Esophagus squamous epithelium (tissue), 4 donors: ENCODE measurements around the gene EEF1A2.

ENCODE experiments used
- POLR2A ChIP-seq, 4 donors: fragments of 450-650 bp; IDR thresholded peaks; one replicate each; pipeline ENCODE4 v1.6.1; 2017; ENCODE audit warnings: antibody characterized with exemption in 4 of 4, mild to moderate bottlenecking in 4 of 4, moderate library complexity in 3 of 4
- TF ChIP-seq, protein P1 (sequence below), 6 experiments: fragments of 450-650 bp in 4 of 6; fragments of 200-600 bp in 2 of 6; sonication (generic) in 2 of 6; IDR thresholded peaks; one replicate each; pipeline ENCODE4 v1.5.1; 2016 to 2019; ENCODE audit warnings: antibody characterized with exemption in 6 of 6, mild to moderate bottlenecking in 4 of 6, moderate library complexity in 4 of 6

GRCh38 chr20:63452341-63452740, 46.5 kb downstream of the EEF1A2 start:
- TF ChIP-seq, protein P1, sequence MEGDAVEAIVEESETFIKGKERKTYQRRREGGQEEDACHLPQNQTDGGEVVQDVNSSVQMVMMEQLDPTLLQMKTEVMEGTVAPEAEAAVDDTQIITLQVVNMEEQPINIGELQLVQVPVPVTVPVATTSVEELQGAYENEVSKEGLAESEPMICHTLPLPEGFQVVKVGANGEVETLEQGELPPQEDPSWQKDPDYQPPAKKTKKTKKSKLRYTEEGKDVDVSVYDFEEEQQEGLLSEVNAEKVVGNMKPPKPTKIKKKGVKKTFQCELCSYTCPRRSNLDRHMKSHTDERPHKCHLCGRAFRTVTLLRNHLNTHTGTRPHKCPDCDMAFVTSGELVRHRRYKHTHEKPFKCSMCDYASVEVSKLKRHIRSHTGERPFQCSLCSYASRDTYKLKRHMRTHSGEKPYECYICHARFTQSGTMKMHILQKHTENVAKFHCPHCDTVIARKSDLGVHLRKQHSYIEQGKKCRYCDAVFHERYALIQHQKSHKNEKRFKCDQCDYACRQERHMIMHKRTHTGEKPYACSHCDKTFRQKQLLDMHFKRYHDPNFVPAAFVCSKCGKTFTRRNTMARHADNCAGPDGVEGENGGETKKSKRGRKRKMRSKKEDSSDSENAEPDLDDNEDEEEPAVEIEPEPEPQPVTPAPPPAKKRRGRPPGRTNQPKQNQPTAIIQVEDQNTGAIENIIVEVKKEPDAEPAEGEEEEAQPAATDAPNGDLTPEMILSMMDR (IDR thresholded peaks at IDR 0.05) = no peak
- no peak for TF ChIP-seq POLR2A (IDR thresholded peaks at IDR 0.05)
